ENCODE measurements around the gene THBS4.

- TF ChIP-seq ZBTB1 (tag by site-specific recombination; IDR thresholded peaks at IDR 0.05), result no peak
- TF ChIP-seq ZBTB7A (tag by site-specific recombination; IDR thresholded peaks at IDR 0.05; ENCODE audit: low read depth), result no peak
- TF ChIP-seq ZNF639 (tag by site-specific recombination; IDR thresholded peaks at IDR 0.05), result no peak
- TF ChIP-seq CTCF (tag by site-specific recombination; IDR thresholded peaks at IDR 0.05), result no peak
- TF ChIP-seq ZFP41 (tag by site-specific recombination; IDR thresholded peaks at IDR 0.05; ENCODE audit: borderline replicate concordance), result no peak
- TF ChIP-seq ZNF488 (tag by site-specific recombination; IDR thresholded peaks at IDR 0.05), result no peak
- TF ChIP-seq PATZ1 (tag by site-specific recombination; IDR thresholded peaks at IDR 0.05), result no peak
- no peak for TF ChIP-seq KLF9 (tag by site-specific recombination; IDR thresholded peaks at IDR 0.05; ENCODE audit: low read depth)
Measured at GRCh38 chr5:79999722-80000121, 35.4 kb upstream of the THBS4 start.

All from HEK293 (cell line).